ENCODE measurements around the gene TBXA2R. TPM values are rescaled to one million over a fixed set of nuclear protein-coding genes. Genes with fewer than 3 reads are reported as not detected.
A peak's percentile ranks its signal among the peaks of the same experiment; 100 is the strongest.

The TBXA2R gene
- total RNA-seq, 2 experiments from 2014 or later, result 0.31 to 0.36 TPM

- no peak overlapping the region for H3K4me3 Mint-ChIP-seq
- ChIA-PET CTCF (no interaction called here), POLR2A (no interaction called here)
- H3K36me3 Mint-ChIP-seq, result no peaks in the 10 kb centered on the region
- DNase-seq, result no peak
- no peaks in the 10 kb centered on the region for H3K9me3 Mint-ChIP-seq
- no peaks in the 10 kb centered on the region for H3K4me1 Mint-ChIP-seq (ENCODE audit: low read depth)
- H3K27ac Mint-ChIP-seq, result no peak overlapping the region
- intact Hi-C loops (cut with micrococcal nuclease), result no loop called here
- peaks cover 4% of the 10 kb centered on the region for H3K27me3 Mint-ChIP-seq
Observed at GRCh38 chr19:3605770-3606169, 905 bp downstream of the TBXA2R start.

- DNase-seq, result no peak
- H3K36me3 Mint-ChIP-seq, result no peaks in the 10 kb centered on the region
- no peak overlapping the region for H3K4me3 Mint-ChIP-seq
- H3K27ac Mint-ChIP-seq, result no peak overlapping the region
- ChIA-PET POLR2A (no interaction called here), CTCF (no interaction called here)
- intact Hi-C loops (cut with micrococcal nuclease), result no loop called here
- peaks cover 4% of the 10 kb centered on the region for H3K27me3 Mint-ChIP-seq
- no peaks in the 10 kb centered on the region for H3K9me3 Mint-ChIP-seq
- no peaks in the 10 kb centered on the region for H3K4me1 Mint-ChIP-seq (ENCODE audit: low read depth)
Observed at GRCh38 chr19:3605361-3605760, 1.3 kb downstream of the TBXA2R start.

GRCh38 chr19:3604987-3605343 is 1.7 kb downstream of the TBXA2R start:
- Mint-ChIP-seq H3K27ac (no peak overlapping the region), H3K27me3 (peaks cover 4% of the 10 kb centered on the region), H3K4me1 (ENCODE audit: low read depth) (no peaks in the 10 kb centered on the region), H3K36me3 (no peaks in the 10 kb centered on the region), H3K4me3 (peak overlapping the region; percentile 18), H3K9me3 (no peaks in the 10 kb centered on the region)
- peak; percentile 40 for DNase-seq
- POLR2A ChIA-PET, result interaction anchor here (0.5 kb wide), 1 partner anchor 139 kb away, joined by 3 read pairs; no protein-coding TSS in a partner anchor
- intact Hi-C loops (cut with micrococcal nuclease), result no loop called here
- CTCF ChIA-PET, result no interaction called here

- H3K27ac Mint-ChIP-seq, result no peak overlapping the region
- peaks cover 4% of the 10 kb centered on the region for H3K27me3 Mint-ChIP-seq
- DNase-seq, result no peak
- H3K9me3 Mint-ChIP-seq, result no peaks in the 10 kb centered on the region
- POLR2A ChIA-PET, result interaction anchor here (0.5 kb wide), 1 partner anchor 138 kb away, joined by 3 read pairs; no protein-coding TSS in a partner anchor
- no peaks in the 10 kb centered on the region for H3K36me3 Mint-ChIP-seq
- peak overlapping the region; percentile 18 for H3K4me3 Mint-ChIP-seq
- intact Hi-C loops (cut with micrococcal nuclease), result no loop called here
- CTCF ChIA-PET, result interaction anchor here (1.1 kb wide), 1 partner anchor 59 kb away, joined by 3 read pairs; no protein-coding TSS in a partner anchor
- no peaks in the 10 kb centered on the region for H3K4me1 Mint-ChIP-seq (ENCODE audit: low read depth)
Observed at GRCh38 chr19:3604227-3604986, 2.3 kb downstream of the TBXA2R start.

- no peaks in the 10 kb centered on the region for H3K4me1 Mint-ChIP-seq (ENCODE audit: low read depth)
- no peak overlapping the region for H3K4me3 Mint-ChIP-seq
- intact Hi-C loops (cut with micrococcal nuclease), result no loop called here
- peaks cover 4% of the 10 kb centered on the region for H3K27me3 Mint-ChIP-seq
- ChIA-PET POLR2A (no interaction called here), CTCF (interaction anchor here (1.1 kb wide), 1 partner anchor 58 kb away, joined by 3 read pairs; no protein-coding TSS in a partner anchor)
- no peaks in the 10 kb centered on the region for H3K9me3 Mint-ChIP-seq
- H3K27ac Mint-ChIP-seq, result no peak overlapping the region
- DNase-seq, result no peak
- no peaks in the 10 kb centered on the region for H3K36me3 Mint-ChIP-seq
Observed at GRCh38 chr19:3603121-3603811, 3.4 kb downstream of the TBXA2R start.

- peaks cover 2% of the 10 kb centered on the region for H3K27me3 Mint-ChIP-seq
Observed at GRCh38 chr19:3601021-3601420, 5.7 kb downstream of the TBXA2R start.

GRCh38 chr19:3599776-3600187 is 6.9 kb downstream of the TBXA2R start:
- no peak overlapping the region for H3K27ac Mint-ChIP-seq
- no peaks in the 10 kb centered on the region for H3K36me3 Mint-ChIP-seq
- H3K4me1 Mint-ChIP-seq (ENCODE audit: low read depth), result no peaks in the 10 kb centered on the region
- no peaks in the 10 kb centered on the region for H3K9me3 Mint-ChIP-seq
- no peak overlapping the region for H3K4me3 Mint-ChIP-seq
- CTCF ChIA-PET, result no interaction called here
- no peak for DNase-seq
- H3K27me3 Mint-ChIP-seq, result peaks cover 2% of the 10 kb centered on the region
- POLR2A ChIA-PET, result no interaction called here
- intact Hi-C loops (cut with micrococcal nuclease), result no loop called here

More at GRCh38 chr19:3601021-3601420, 5.7 kb downstream of the TBXA2R start:
- ChIA-PET CTCF (no interaction called here), POLR2A (no interaction called here)
- no peak overlapping the region for H3K27ac Mint-ChIP-seq
- no peaks in the 10 kb centered on the region for H3K4me1 Mint-ChIP-seq (ENCODE audit: low read depth)
- H3K4me3 Mint-ChIP-seq, result no peak overlapping the region
- no peak for DNase-seq
- intact Hi-C loops (cut with micrococcal nuclease), result no loop called here
- H3K36me3 Mint-ChIP-seq, result no peaks in the 10 kb centered on the region
- no peaks in the 10 kb centered on the region for H3K9me3 Mint-ChIP-seq

GRCh38 chr19:3595521-3596061 is 11.1 kb downstream of the TBXA2R start:
- no peak overlapping the region for H3K4me3 Mint-ChIP-seq
- H3K4me1 Mint-ChIP-seq (ENCODE audit: low read depth), result no peaks in the 10 kb centered on the region
- no peaks in the 10 kb centered on the region for H3K27me3 Mint-ChIP-seq
- ChIA-PET CTCF (no interaction called here), POLR2A (no interaction called here)
- H3K36me3 Mint-ChIP-seq, result no peaks in the 10 kb centered on the region
- H3K9me3 Mint-ChIP-seq, result peaks cover 3% of the 10 kb centered on the region
- H3K27ac Mint-ChIP-seq, result no peak overlapping the region
- intact Hi-C loops (cut with micrococcal nuclease), result no loop called here
- DNase-seq, result no peak

GRCh38 chr19:3593156-3593555 is 13.5 kb downstream of the TBXA2R start:
- ChIA-PET CTCF (interaction anchor here (2.7 kb wide), 1 partner anchor 47 kb away, joined by 17 read pairs; no protein-coding TSS in a partner anchor), POLR2A (interaction anchor here (0.6 kb wide), 1 partner anchor 187 kb away, joined by 3 read pairs; no protein-coding TSS in a partner anchor)
- H3K4me3 Mint-ChIP-seq, result no peak overlapping the region
- no peaks in the 10 kb centered on the region for H3K27me3 Mint-ChIP-seq
- H3K9me3 Mint-ChIP-seq, result peaks cover 3% of the 10 kb centered on the region
- no peak overlapping the region for H3K27ac Mint-ChIP-seq
- H3K4me1 Mint-ChIP-seq (ENCODE audit: low read depth), result no peaks in the 10 kb centered on the region
- DNase-seq, result no peak
- intact Hi-C loops (cut with micrococcal nuclease), result no loop called here
- H3K36me3 Mint-ChIP-seq, result no peaks in the 10 kb centered on the region

GRCh38 chr19:3591876-3592613 is 14.6 kb downstream of the TBXA2R start:
- intact Hi-C loops (cut with micrococcal nuclease), result no loop called here
- CTCF ChIA-PET, result interaction anchor here (0.8 to 2.7 kb wide), 6 partner anchors 17 to 548 kb away, joined by 3 to 17 read pairs (median 4); no protein-coding TSS in a partner anchor
- H3K27me3 Mint-ChIP-seq, result no peaks in the 10 kb centered on the region

GRCh38 chr19:3590991-3591659 is 15.6 kb downstream of the TBXA2R start:
- Mint-ChIP-seq H3K27ac (no peak overlapping the region), H3K4me1 (ENCODE audit: low read depth) (no peaks in the 10 kb centered on the region), H3K4me3 (no peak overlapping the region), H3K27me3 (no peaks in the 10 kb centered on the region), H3K36me3 (no peaks in the 10 kb centered on the region), H3K9me3 (peaks cover 3% of the 10 kb centered on the region)
- POLR2A ChIA-PET, result no interaction called here
- DNase-seq, result no peak
- intact Hi-C loops (cut with micrococcal nuclease), result no loop called here
- CTCF ChIA-PET, result interaction anchor here (0.5 to 2.7 kb wide), 4 partner anchors 45 to 549 kb away, joined by 4 to 17 read pairs (median 6); no protein-coding TSS in a partner anchor

More at GRCh38 chr19:3591876-3592613, 14.6 kb downstream of the TBXA2R start:
- no peak overlapping the region for H3K27ac Mint-ChIP-seq
- H3K36me3 Mint-ChIP-seq, result no peaks in the 10 kb centered on the region
- H3K4me1 Mint-ChIP-seq (ENCODE audit: low read depth), result no peaks in the 10 kb centered on the region
- peaks cover 3% of the 10 kb centered on the region for H3K9me3 Mint-ChIP-seq
- DNase-seq, result no peak
- no peak overlapping the region for H3K4me3 Mint-ChIP-seq
- POLR2A ChIA-PET, result no interaction called here

All from activated CD4-positive, alpha-beta memory T cell treated with anti-CD3 and anti-CD28 coated beads for 36 hours (primary cell).